ENCODE results near the gene PAPSS2. TPM values are rescaled to one million over a fixed set of nuclear protein-coding genes. Genes with fewer than 3 reads are reported as not detected.

PAPSS2 gene
- total RNA-seq, 1 donor: 81.8 TPM

- no peak overlapping the region for H3K27ac ChIP-seq (ENCODE audit: low read depth, low read length)
- no peak overlapping the region for H3K4me3 ChIP-seq (ENCODE audit: insufficient read depth, low read length)
- peaks cover 2% of the 10 kb centered on the region for H3K27me3 ChIP-seq (ENCODE audit: insufficient read depth, low read length)
- no peaks in the 10 kb centered on the region for H4K20me1 ChIP-seq (ENCODE audit: insufficient read depth, low read length)
- H3K4me1 ChIP-seq (ENCODE audit: insufficient read depth, low read length): peaks cover 7% of the 10 kb centered on the region
- no peak overlapping the region for H2AFZ ChIP-seq (ENCODE audit: low read length)
- DNase-seq (ENCODE audit: insufficient read length, low spot score, missing footprints): no peak
- H3K79me2 ChIP-seq (ENCODE audit: insufficient read depth, low read length): no peaks in the 10 kb centered on the region
- no peaks in the 10 kb centered on the region for H3K36me3 ChIP-seq (ENCODE audit: insufficient read depth, low read length)
- no peaks in the 10 kb centered on the region for H3K9me3 ChIP-seq (ENCODE audit: low read depth, low read length)
- H3K4me2 ChIP-seq (ENCODE audit: insufficient read depth, low read length): no peak overlapping the region
- TF ChIP-seq CTCF (IDR thresholded peaks at IDR 0.05; ENCODE audit: extremely low read depth, low read depth, low read length): no peak
These were observed 37.2 kb upstream of the PAPSS2 start for GRCh38 chr10:87622314-87623004.

- no peaks in the 10 kb centered on the region for H3K36me3 ChIP-seq (ENCODE audit: insufficient read depth, low read length)
- H3K79me2 ChIP-seq (ENCODE audit: insufficient read depth, low read length): no peaks in the 10 kb centered on the region
- H3K4me1 ChIP-seq (ENCODE audit: insufficient read depth, low read length): peaks cover 7% of the 10 kb centered on the region
- H3K4me2 ChIP-seq (ENCODE audit: insufficient read depth, low read length): no peak overlapping the region
- no peak overlapping the region for H2AFZ ChIP-seq (ENCODE audit: low read length)
- no peaks in the 10 kb centered on the region for H4K20me1 ChIP-seq (ENCODE audit: insufficient read depth, low read length)
- no peak overlapping the region for H3K27ac ChIP-seq (ENCODE audit: low read depth, low read length)
- peaks cover 2% of the 10 kb centered on the region for H3K27me3 ChIP-seq (ENCODE audit: insufficient read depth, low read length)
- H3K4me3 ChIP-seq (ENCODE audit: insufficient read depth, low read length): no peak overlapping the region
- no peaks in the 10 kb centered on the region for H3K9me3 ChIP-seq (ENCODE audit: low read depth, low read length)
- no peak for DNase-seq (ENCODE audit: insufficient read length, low spot score, missing footprints)
- no peak for TF ChIP-seq CTCF (IDR thresholded peaks at IDR 0.05; ENCODE audit: extremely low read depth, low read depth, low read length)
These were observed 36.5 kb upstream of the PAPSS2 start for GRCh38 chr10:87623191-87623590.

GRCh38 chr10:87625661-87626060, 34.0 kb upstream of the PAPSS2 start:
- TF ChIP-seq CTCF (IDR thresholded peaks at IDR 0.05; ENCODE audit: extremely low read depth, low read depth, low read length): no peak
- H3K4me2 ChIP-seq (ENCODE audit: insufficient read depth, low read length): no peak overlapping the region
- H4K20me1 ChIP-seq (ENCODE audit: insufficient read depth, low read length): no peaks in the 10 kb centered on the region
- H2AFZ ChIP-seq (ENCODE audit: low read length): no peak overlapping the region
- no peaks in the 10 kb centered on the region for H3K79me2 ChIP-seq (ENCODE audit: insufficient read depth, low read length)
- no peaks in the 10 kb centered on the region for H3K9me3 ChIP-seq (ENCODE audit: low read depth, low read length)
- no peak overlapping the region for H3K27ac ChIP-seq (ENCODE audit: low read depth, low read length)
- H3K4me1 ChIP-seq (ENCODE audit: insufficient read depth, low read length): no peaks in the 10 kb centered on the region
- DNase-seq (ENCODE audit: insufficient read length, low spot score, missing footprints): no peak
- no peak overlapping the region for H3K4me3 ChIP-seq (ENCODE audit: insufficient read depth, low read length)
- no peaks in the 10 kb centered on the region for H3K36me3 ChIP-seq (ENCODE audit: insufficient read depth, low read length)
- no peaks in the 10 kb centered on the region for H3K27me3 ChIP-seq (ENCODE audit: insufficient read depth, low read length)

GRCh38 chr10:87626422-87626892, 33.2 kb upstream of the PAPSS2 start:
- Histone ChIP-seq H3K4me1 (ENCODE audit: insufficient read depth, low read length) (no peaks in the 10 kb centered on the region), H3K27me3 (ENCODE audit: insufficient read depth, low read length) (no peaks in the 10 kb centered on the region), H3K36me3 (ENCODE audit: insufficient read depth, low read length) (no peaks in the 10 kb centered on the region), H3K27ac (ENCODE audit: low read depth, low read length) (no peak overlapping the region), H3K4me2 (ENCODE audit: insufficient read depth, low read length) (no peak overlapping the region), H3K4me3 (ENCODE audit: insufficient read depth, low read length) (no peak overlapping the region), H3K9me3 (ENCODE audit: low read depth, low read length) (no peaks in the 10 kb centered on the region), H2AFZ (ENCODE audit: low read length) (peak overlapping the region; percentile 77), H4K20me1 (ENCODE audit: insufficient read depth, low read length) (no peaks in the 10 kb centered on the region), H3K79me2 (ENCODE audit: insufficient read depth, low read length) (no peaks in the 10 kb centered on the region)
- no peak for TF ChIP-seq CTCF (IDR thresholded peaks at IDR 0.05; ENCODE audit: extremely low read depth, low read depth, low read length)
- DNase-seq (ENCODE audit: insufficient read length, low spot score, missing footprints): no peak
